RPMI8226 (cell line): ENCODE data around the gene TMEM40.

ENCODE experiments used
- DNase-seq: peaks from one replicate; pipeline ENCODE4 v3.0.0-alpha.2; 2015

The TMEM40 gene

GRCh38 chr3:12775226-12775625, 16.2 kb upstream of the TMEM40 start:
- no peak for DNase-seq

DNA sequence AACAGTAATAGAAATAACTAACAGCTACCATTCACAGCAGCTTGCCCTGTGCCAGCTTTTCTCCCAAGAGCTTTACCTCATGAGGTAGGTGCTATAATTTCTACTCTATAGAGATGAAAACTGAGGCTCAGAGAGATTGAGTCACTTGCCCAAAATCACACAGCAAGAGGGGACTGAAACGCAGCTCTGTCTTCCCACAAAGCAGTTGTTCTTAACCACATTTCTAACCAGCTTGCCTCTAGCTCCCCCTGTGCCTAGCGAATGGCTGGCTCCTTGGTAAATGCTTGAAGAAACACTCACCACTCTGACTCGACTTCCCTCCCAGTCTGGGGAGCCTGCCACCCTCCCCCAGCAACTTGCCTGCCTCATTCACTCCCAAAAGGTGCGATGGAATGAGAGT, 15.6 kb upstream of the TMEM40 start:
- no peak for DNase-seq

DNA sequence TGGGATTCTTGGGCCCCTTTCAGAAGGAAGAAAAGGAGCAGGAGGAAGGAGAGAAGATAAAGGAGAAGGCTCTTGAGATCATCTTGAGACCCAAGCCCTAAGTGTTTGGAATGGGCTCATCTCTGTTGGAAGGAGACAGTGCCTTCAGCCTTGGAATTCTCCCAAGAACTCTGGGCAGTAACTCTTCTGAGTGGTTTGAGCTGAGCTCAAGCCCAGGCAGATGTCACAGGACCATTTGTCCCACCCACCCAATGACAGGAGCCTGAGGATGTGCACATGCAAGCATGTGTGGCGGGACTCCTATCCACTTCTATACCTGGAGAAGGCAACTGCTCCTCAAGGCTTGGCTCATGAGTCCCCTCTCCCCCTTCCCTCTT, 14.6 kb upstream of the TMEM40 start:
- DNase-seq = no peak

- DNase-seq = peak; percentile 37
These were observed 14.1 kb upstream of the TMEM40 start for GRCh38 chr3:12773030-12773709.

DNA sequence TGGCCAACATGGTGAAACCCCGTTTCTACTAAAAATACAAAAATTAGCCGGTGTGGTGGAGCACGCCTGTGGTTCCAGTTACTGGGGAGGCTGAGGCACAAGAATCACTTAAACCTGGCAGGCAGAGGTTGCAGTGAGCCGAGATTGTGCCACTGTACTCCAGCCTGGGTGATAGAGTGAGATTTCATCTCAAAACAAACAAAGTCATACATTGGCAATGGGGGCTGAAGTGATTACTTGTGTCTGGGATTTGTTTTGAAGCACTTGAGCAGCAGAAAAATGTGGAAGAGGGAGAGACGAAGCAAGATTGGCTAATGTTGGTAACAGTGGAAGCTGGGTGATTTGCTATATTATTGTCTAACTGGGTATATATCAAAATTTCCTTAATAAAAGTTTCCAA, 13.4 kb upstream of the TMEM40 start:
- no peak for DNase-seq

DNA sequence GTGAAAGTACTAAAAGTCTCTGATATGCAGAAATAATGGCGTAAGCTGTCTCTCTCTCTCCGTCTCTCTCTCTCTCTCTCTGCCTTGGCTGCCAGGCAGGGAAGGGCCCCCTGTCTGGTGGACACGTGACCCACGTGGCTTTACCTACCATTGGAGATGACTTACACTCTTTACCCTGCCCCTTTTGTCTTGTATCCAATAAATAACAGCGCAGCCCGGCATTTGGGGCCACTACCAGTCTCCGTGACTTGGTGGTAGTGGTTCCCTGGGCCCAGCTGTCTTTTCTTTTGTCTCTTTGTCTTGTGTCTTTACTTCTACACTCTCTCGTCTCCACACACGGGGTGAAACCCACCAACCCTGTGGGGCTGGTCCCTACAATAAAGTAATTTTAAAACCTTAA, 12.2 kb upstream of the TMEM40 start:
- no peak for DNase-seq

- DNase-seq = no peak
These were observed 10.7 kb upstream of the TMEM40 start for GRCh38 chr3:12769761-12770160.

DNA sequence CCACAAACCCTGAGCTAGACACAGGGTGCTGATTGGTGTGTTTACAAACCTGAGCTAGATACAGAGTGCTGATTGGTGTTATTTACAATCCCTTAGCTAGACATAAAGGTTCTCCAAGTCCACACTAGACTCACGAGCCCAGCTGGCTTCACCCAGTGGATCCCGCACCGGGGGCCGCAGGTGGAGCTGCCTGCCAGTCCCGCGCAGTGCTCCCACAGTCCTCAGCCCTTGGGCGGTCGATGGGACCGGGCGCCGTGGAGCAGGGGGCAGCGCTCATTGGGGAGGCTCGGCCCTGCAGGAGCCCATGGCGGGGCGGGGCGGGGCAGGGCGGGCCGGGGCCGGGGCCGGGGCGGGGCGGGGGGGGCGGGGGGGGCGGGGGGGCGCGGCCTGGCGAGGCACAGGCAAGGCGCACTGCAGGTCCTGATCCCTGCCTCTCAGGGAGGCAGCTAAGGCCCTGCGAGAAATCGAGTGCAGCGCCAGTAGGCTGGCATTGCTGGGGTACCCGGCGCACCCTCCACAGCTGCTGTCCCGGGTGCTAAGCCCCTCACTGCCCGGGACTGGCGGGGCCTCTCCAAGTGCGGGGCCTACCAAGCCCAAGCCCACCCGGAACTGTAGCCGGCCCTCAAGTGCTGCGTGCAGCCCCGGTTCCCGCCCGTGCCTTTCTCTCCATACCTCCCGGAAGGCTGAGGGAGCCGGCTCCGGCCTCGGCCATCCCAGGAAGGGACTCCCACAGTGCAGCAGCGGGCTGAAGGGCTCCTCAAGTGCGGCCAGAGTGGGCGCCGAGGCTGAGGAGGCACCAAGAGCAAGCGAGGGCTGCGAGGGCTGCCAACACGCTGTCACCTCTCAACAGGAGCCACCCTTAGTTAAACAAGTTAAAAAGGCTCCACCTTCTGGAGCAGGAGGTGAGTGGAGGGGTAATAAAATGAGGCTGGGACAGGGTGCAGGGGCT, 9.8 kb upstream of the TMEM40 start:
- DNase-seq = no peak

DNA sequence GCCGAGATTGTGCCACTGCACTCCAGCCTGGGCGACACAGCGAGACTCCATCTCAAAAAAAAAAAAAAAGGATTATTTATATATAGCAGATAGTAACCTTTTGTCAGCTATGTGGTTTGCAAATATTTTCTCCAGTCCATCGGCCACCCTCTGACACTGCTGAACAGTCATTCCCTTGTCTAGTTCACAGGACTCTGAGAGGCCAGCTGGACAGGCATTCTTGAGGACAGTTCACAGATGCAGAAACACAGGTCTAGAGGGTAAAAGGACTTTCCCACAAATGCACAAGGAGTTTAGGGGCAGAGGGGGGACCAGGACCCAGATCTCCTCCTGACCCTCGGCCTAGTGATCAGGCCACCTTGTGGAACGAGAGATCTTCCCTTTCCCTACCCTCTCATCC, 7.5 kb upstream of the TMEM40 start:
- no peak for DNase-seq

GRCh38 chr3:12764171-12764776, 5.2 kb upstream of the TMEM40 start:
- DNase-seq = no peak

- DNase-seq = no peak
These were observed 870 bp upstream of the TMEM40 start for GRCh38 chr3:12759693-12760565.

DNA sequence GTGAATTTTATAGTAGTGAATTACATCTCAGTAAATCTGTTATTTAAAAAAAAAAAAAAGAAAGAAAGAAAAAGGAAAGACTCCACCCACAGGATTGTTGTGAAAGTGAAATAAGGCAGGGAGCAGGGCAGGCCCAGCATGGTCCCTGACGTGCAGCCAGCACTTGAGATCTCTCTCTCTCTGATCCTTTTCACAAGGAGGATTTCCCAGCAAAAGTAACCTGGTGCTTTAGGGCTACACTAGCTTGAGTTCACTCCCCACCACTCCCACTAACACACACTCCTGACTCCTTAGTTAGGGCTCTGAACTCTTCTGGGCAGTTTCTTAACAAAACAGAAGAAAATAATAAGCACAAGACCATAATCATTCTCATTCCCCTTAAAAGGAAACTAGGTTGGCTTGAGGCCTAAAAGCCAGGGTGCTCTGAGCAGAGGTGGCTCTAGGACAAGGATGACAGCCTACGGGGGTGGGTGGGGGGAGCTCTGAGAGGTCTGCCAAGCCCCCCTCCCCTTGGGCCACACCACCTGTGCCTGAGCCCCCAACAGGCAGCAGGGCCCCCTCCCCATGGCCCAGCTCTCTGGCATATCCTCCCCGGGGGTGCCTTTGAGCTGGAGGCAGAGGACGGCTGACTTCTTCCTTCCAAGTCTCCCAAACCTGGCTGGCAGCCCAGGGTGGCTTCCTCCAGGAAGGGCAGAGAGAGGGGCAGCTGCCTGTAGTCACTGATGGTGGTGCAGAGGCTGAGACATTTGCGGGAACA, 856 bp downstream of the TMEM40 start:
- DNase-seq = no peak

DNA sequence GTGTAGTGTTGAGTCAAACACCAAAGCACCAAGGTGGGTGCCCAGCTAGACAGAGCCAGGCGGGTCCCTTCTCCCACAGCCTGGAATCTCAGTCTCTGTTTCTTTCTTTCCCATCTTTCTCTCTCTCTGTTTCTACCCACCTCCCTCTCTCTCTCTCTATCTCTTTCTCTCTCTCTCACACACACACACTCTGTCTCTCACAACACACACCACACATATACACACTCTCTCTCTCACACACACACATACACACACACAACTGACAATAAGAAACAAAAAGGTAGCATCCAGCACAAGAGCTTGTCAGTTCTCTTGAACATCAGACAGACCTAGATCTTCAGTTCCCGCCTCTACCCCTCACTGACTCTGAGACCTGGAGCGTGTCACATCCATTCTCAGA, 2.4 kb downstream of the TMEM40 start:
- DNase-seq = no peak

GRCh38 chr3:12756175-12756574, 2.9 kb downstream of the TMEM40 start:
- no peak for DNase-seq

GRCh38 chr3:12755754-12756153, 3.3 kb downstream of the TMEM40 start:
- no peak for DNase-seq

DNA sequence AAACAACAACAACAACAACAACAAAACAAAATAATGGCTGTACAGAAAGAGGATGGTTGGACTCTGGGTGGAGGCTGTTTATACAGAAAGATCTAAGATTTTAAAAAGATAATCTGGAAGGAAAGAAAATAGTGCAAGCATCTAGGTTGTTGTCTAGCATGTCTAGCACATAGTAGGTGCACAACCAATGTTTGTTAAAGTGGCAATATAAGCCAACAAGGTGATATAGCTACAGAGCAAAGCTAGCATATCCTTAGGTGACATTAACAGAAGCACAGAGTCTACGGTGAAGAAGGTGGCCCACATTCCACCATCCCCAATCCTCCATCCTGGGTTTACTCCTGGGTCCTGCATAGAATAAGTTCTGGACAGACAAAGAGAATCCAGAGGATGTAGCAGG, 4.7 kb downstream of the TMEM40 start:
- DNase-seq = no peak

DNA sequence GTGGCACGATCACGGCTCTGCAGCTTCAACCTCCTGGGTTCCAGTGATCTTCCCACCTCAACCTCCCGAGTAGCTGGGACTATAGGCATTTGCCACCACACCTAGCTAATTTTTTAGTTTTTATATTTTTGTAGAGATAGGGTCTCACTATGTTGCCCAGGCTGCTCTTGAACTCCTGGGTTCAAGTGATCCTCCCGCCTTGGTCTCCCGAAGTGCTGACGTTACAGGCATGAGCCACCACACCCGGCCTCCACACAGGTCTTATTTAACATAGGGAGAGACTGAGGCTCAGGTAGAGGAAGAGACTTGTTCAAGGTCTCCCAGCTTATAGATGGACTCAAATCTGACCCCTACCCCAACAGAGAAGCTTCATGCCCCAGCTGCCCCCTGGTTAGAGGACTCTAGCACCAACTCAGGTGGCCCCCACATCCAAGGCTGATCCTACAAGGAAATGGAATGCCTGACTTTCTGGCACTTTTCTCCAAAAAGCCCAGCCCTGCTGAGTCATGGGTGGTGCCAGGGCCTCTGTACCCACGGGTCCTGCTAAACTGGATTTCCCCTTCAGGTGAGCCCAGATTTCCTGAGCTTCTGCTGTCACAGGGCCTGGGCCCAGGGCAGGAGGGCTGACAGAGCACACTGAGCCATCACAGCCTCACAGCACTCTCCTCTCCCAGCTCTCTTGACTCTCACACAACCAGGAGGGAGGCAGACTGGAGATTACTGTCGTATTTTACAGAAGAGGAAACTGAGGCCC, 5.6 kb downstream of the TMEM40 start:
- no peak for DNase-seq

GRCh38 chr3:12752809-12753208, 6.2 kb downstream of the TMEM40 start:
- DNase-seq = no peak

GRCh38 chr3:12752102-12752501, 7.0 kb downstream of the TMEM40 start:
- DNase-seq = no peak

- DNase-seq = no peak
These were observed 7.5 kb downstream of the TMEM40 start for GRCh38 chr3:12751571-12751970.

DNA sequence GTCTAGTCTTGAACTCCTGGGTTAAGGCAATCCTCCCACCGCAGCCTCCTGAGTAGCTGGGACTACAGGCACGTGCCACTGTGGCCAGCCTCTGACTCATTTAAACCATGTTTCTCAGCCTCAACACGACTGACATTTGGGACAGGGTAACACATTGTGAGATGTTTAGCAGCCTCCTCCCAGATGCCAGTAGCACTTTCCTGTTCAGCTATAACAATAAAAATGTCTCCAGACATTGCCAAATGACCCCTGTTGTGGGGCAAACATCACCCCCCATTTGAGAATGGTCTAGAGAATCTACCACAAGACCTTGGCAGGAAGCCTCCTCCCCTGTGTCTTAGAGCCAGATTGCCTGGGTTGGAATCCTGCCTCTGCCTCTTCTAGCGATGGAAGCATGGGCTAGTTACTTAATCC, 8.4 kb downstream of the TMEM40 start:
- no peak for DNase-seq
